GM12878 (cell line): ENCODE data around the gene TMEM88. TPM values are rescaled to one million over a fixed set of nuclear protein-coding genes. Genes with fewer than 3 reads are reported as not detected.

Experiments used
- ATAC-seq: fragments of 200-7000 bp; cut with Tn5 transposase; 3 replicates; pipeline ENCODE4 v1.9.1; 2020; ENCODE audit warnings: mild to moderate bottlenecking, moderate library complexity
- BruUV-seq: library from RNA; stranded (reverse); fragments of 400-500 nt; replicated peaks from 2 replicates; lab custom pipeline; 2021; lab: Mats Ljungman, UMichigan
- CTCF ChIA-PET: fragments of 300-600 bp; sonication (Branson Sonifier 250); formaldehyde crosslinking; extraction: SDS; loops from one replicate; lab custom pipeline; 2021; ENCODE audit warnings: inconsistent platforms; lab: Yijun Ruan, JAX
- POLR2A ChIA-PET: fragments of 350-600 bp; formaldehyde crosslinking; extraction: SDS; loops from one replicate; lab custom pipeline; 2021; ENCODE audit warnings: inconsistent platforms; lab: Charles Lee
- RAD21 ChIA-PET: fragments of 300-600 bp; sonication (Branson Sonifier 250); formaldehyde crosslinking; loops from one replicate; lab custom pipeline; 2023; ENCODE audit warnings: antibody characterized with exemption; ENCODE audit not compliant: unreplicated experiment; lab: Charles Lee
- SMC1A ChIA-PET: fragments of 300-600 bp; sonication (Branson Sonifier 250); formaldehyde crosslinking; loops from one replicate; lab custom pipeline; 2023; ENCODE audit not compliant: unreplicated experiment, uncharacterized antibody; lab: Charles Lee
- DNase-seq: peaks from one replicate; pipeline ENCODE4 v3.0.0-alpha.2; 2011; ENCODE audit warnings: low read depth, low spot score
- FAIRE-seq: peaks from 3 replicates; lab custom pipeline; 2011; peaks lifted over from hg19 to GRCh38; lab: Jason Lieb, UNC
- H2AFZ ChIP-seq: 2 replicates; pipeline ENCODE4 v1.6.0; 2011; ENCODE audit warnings: low read depth, low read length, control low read depth; ENCODE audit not compliant: control insufficient read depth
- H3K27ac ChIP-seq: 2 replicates; pipeline ENCODE4 v1.5.1; 2011; ENCODE audit warnings: control low read depth; ENCODE audit not compliant: control insufficient read depth, insufficient read depth
- H3K27me3 ChIP-seq, 2 experiments: replicated peaks in 1 of 2; 2 replicates each; pipeline versions ENCODE4 v1.6.0 to v1.6.1; 2011; ENCODE audit warnings: low read length in 1 of 2; ENCODE audit not compliant: control insufficient read depth in 2 of 2, insufficient read depth in 2 of 2
- H3K36me3 ChIP-seq, 2 experiments: 2 replicates each; pipeline ENCODE4 v1.5.1; 2011; ENCODE audit warnings: low read length in 1 of 2; ENCODE audit not compliant: control insufficient read depth in 2 of 2, insufficient read depth in 2 of 2
- H3K4me1 ChIP-seq: 2 replicates; pipeline ENCODE4 v1.6.1; 2011; ENCODE audit warnings: mild to moderate bottlenecking, low read length, moderate library complexity, mixed read lengths; ENCODE audit not compliant: control insufficient read depth, insufficient read depth
- H3K4me2 ChIP-seq: 2 replicates; pipeline ENCODE4 v1.6.0; 2011; ENCODE audit warnings: control low read depth; ENCODE audit not compliant: control insufficient read depth, insufficient read depth
- H3K4me3 ChIP-seq: fragments of 200-600 bp; sonication (generic); 2 replicates; pipeline ENCODE4 v1.5.1; 2016
- H3K79me2 ChIP-seq: 2 replicates; pipeline ENCODE4 v1.6.0; 2011; ENCODE audit warnings: low read length; ENCODE audit not compliant: control insufficient read depth, insufficient read depth
- H3K9ac ChIP-seq: 2 replicates; pipeline ENCODE4 v1.8.0; 2011; ENCODE audit warnings: low read length, control low read depth, mixed read lengths; ENCODE audit not compliant: control insufficient read depth, insufficient read depth
- H3K9me3 ChIP-seq: replicated peaks from 3 replicates; pipeline ENCODE4 v1.5.1; 2011; ENCODE audit warnings: mild to moderate bottlenecking, low read length; ENCODE audit not compliant: control insufficient read depth, insufficient read depth
- H4K20me1 ChIP-seq: 2 replicates; pipeline ENCODE4 v1.6.0; 2011; ENCODE audit not compliant: control insufficient read depth, insufficient read depth
- BCL11A ChIP-seq: IDR thresholded peaks from 2 replicates; pipeline ENCODE4 v1.6.1; 2011; ENCODE audit warnings: low read depth, low read length
- BRCA1 ChIP-seq: IDR thresholded peaks from 2 replicates; pipeline ENCODE4 v1.6.1; 2011; ENCODE audit warnings: low read depth, low read length, improper control_type of control experiment
- CEBPB ChIP-seq, 2 experiments: fragments of 150-350 bp in 1 of 2; IDR thresholded peaks; 2 replicates each; pipeline ENCODE4 v1.6.1; 2012 to 2014; ENCODE audit warnings: low read depth in 2 of 2, low read length in 2 of 2, borderline replicate concordance in 1 of 2, inconsistent platforms in 1 of 2
- CREB1 ChIP-seq: IDR thresholded peaks from 2 replicates; pipeline ENCODE4 v1.6.1; 2012; ENCODE audit warnings: low read depth, mild to moderate bottlenecking, inconsistent platforms
- EED ChIP-seq: sonication (generic); IDR thresholded peaks from 2 replicates; pipeline ENCODE4 v1.6.1; 2016; ENCODE audit warnings: antibody characterized with exemption, low read depth
- EGR1 ChIP-seq, 2 experiments: IDR thresholded peaks; 1 replicate in 1 of 2; 2 replicates in 1 of 2; pipeline ENCODE4 v1.6.1; 2011 to 2012; ENCODE audit warnings: low read depth in 2 of 2, low read length in 2 of 2, borderline replicate concordance in 1 of 2, mild to moderate bottlenecking in 1 of 2, moderate library complexity in 1 of 2
- EZH2 ChIP-seq: IDR thresholded peaks from 2 replicates; pipeline ENCODE4 v1.6.1; 2012; ENCODE audit warnings: low read depth, mild to moderate bottlenecking, control low read depth, inconsistent platforms, low read length, borderline replicate concordance; ENCODE audit not compliant: control insufficient read depth
- KAT2A ChIP-seq: conservative IDR thresholded peaks from 2 replicates; pipeline ENCODE4 v1.6.1; 2011; ENCODE audit warnings: low read depth, low read length; ENCODE audit not compliant: control insufficient read depth
- MYC ChIP-seq: IDR thresholded peaks from 2 replicates; pipeline ENCODE4 v1.6.1; 2011; ENCODE audit warnings: mild to moderate bottlenecking, low read length, moderate library complexity, inconsistent platforms; ENCODE audit not compliant: insufficient read depth, insufficient replicate concordance, insufficient read length, severe bottlenecking
- NBN ChIP-seq: fragments of 450-650 bp; IDR thresholded peaks from 2 replicates; pipeline ENCODE4 v1.6.1; 2016
- NFIC ChIP-seq: IDR thresholded peaks from 2 replicates; pipeline ENCODE4 v1.6.1; 2012; ENCODE audit warnings: low read depth, mild to moderate bottlenecking, inconsistent platforms, low read length, moderate library complexity
- NR2F1 ChIP-seq: fragments of 450-650 bp; conservative IDR thresholded peaks from 2 replicates; pipeline ENCODE4 v1.6.1; 2017; ENCODE audit warnings: mild to moderate bottlenecking
- PAX5 ChIP-seq: IDR thresholded peaks from 2 replicates; pipeline ENCODE4 v1.6.1; 2011; ENCODE audit warnings: low read depth, low read length, borderline replicate concordance
- PAX8 ChIP-seq: fragments of 450-650 bp; IDR thresholded peaks from 2 replicates; pipeline ENCODE4 v1.6.1; 2017; ENCODE audit warnings: mild to moderate bottlenecking, moderate library complexity
- POU2F2 ChIP-seq: IDR thresholded peaks from 3 replicates; pipeline ENCODE4 v1.6.1; 2011; ENCODE audit warnings: low read depth, mild to moderate bottlenecking, low read length, borderline replicate concordance
- RFX5 ChIP-seq: IDR thresholded peaks from 2 replicates; pipeline ENCODE4 v1.6.1; 2011; ENCODE audit warnings: low read depth, low read length, improper control_type of control experiment
- RUNX3 ChIP-seq: IDR thresholded peaks from 2 replicates; pipeline ENCODE4 v1.6.1; 2012; ENCODE audit warnings: low read length, inconsistent platforms
- SMAD1 ChIP-seq: fragments of 450-650 bp; IDR thresholded peaks from 2 replicates; pipeline ENCODE4 v1.6.1; 2018; ENCODE audit warnings: mild to moderate bottlenecking, low read depth; ENCODE audit not compliant: partially characterized antibody
- SP1 ChIP-seq: IDR thresholded peaks from one replicate; pipeline ENCODE4 v1.6.1; 2011; ENCODE audit warnings: low read depth, low read length
- SRF ChIP-seq, 2 experiments: IDR thresholded peaks; 2 replicates each; pipeline ENCODE4 v1.6.1; 2011; ENCODE audit warnings: low read depth in 2 of 2, low read length in 2 of 2, mild to moderate bottlenecking in 1 of 2, moderate library complexity in 1 of 2
- SUZ12 ChIP-seq: fragments of 200-600 bp; sonication (generic); IDR thresholded peaks from one replicate; pipeline ENCODE4 v1.6.1; 2018; ENCODE audit warnings: antibody characterized with exemption, mild to moderate bottlenecking; ENCODE audit not compliant: unreplicated experiment
- TCF3 ChIP-seq: IDR thresholded peaks from 2 replicates; pipeline ENCODE4 v1.6.1; 2012; ENCODE audit warnings: low read depth, mild to moderate bottlenecking, low read length, borderline replicate concordance; ENCODE audit not compliant: insufficient read depth
- TCF7 ChIP-seq: IDR thresholded peaks from 2 replicates; pipeline ENCODE4 v1.6.1; 2014; ENCODE audit warnings: antibody characterized with exemption, borderline replicate concordance
- WGBS: methylation state at CpG from one replicate; pipeline ENCODE4 v1.1.6; 2016; ENCODE audit warnings: low lambda C conversion rate; ENCODE audit not compliant: insufficient replicate concordance, insufficient coverage; ENCODE audit errors: missing lambda C conversion rate; 5-methylcytosine and 5-hydroxymethylcytosine counted together
- in situ Hi-C: fragments of 300-500 bp; cut with MboI; formaldehyde crosslinking; loops from 9 replicates; pipeline ENCODE4 v1.14.3; 2018; ENCODE audit warnings: mixed read lengths
- intact Hi-C: fragments of 100-400 bp; cut with micrococcal nuclease; formaldehyde crosslinking; loops from one replicate; pipeline ENCODE4 v1.14.2; 2022; ENCODE audit not compliant: unreplicated experiment
- polyA plus RNA-seq, 11 experiments: library from polyadenylated mRNA; depleted of rRNA in 4 of 11; unstranded in 6 of 11; stranded (reverse) in 5 of 11; fragments of >200 nt; fragmentation: Nextera tagmentation in 4 of 11; fragmentation: Illumina TruSeq in 1 of 11; extraction: Ambion mirVana in 4 of 11; extraction: Trizol in 1 of 11; gene quantifications; 1 replicate in 1 of 11; 2 replicates in 10 of 11; pipeline versions ENCODE4 v1.2.1 to v1.2.3, GENCODE V29; 2011 to 2016; ENCODE audit warnings: inconsistent platforms in 2 of 11, missing spikeins in 2 of 11, low read depth in 1 of 11
- total RNA-seq, 4 experiments: library from RNA; depleted of rRNA in 3 of 4; stranded (reverse); fragments of >200 nt in 3 of 4; fragmentation: Illumina TruSeq in 1 of 4; extraction: Trizol in 1 of 4; gene quantifications; 2 replicates each; pipeline versions ENCODE4 v1.2.1 to v1.2.3, GENCODE V29; 2013 to 2021
- TF ChIP-seq, protein P1 (sequence below): fragments of 450-650 bp; IDR thresholded peaks from 2 replicates; pipeline ENCODE4 v1.6.1; 2014; ENCODE audit warnings: mild to moderate bottlenecking

Gene TMEM88
- total and polyA plus RNA-seq, 10 of the 15 experiments (the other 5 are each of a cell fraction or from before 2014, with no cell fraction given) = 0.21 to 2.2 (median 0.62) TPM; not detected in 5

GRCh38 chr17:7834957-7835813, 19.7 kb upstream of the TMEM88 start:
- in situ Hi-C loops = no loop called here
- TF ChIP-seq POU2F2 (no peak), EGR1 (IDR thresholded peaks at IDR 0.05; ENCODE audit: borderline replicate concordance in 1 of 2, low read depth in 2 of 2, low read length in 2 of 2) (peak in 1 of 2 experiments; percentile 78; a peak in 2 of 3 replicates), EED (peak; percentile 27; the same call in 1 of the 2 replicates), RUNX3 (no peak), SUZ12 (no peak), CEBPB (IDR thresholded peaks at IDR 0.05; ENCODE audit: borderline replicate concordance in 1 of 2, low read depth in 2 of 2, low read length in 2 of 2) (no peak), BCL11A (no peak), PAX5 (peak; percentile 69; the same call in 1 of the 2 replicates), MYC (peak; percentile 77), NFIC (no peak), PAX8 (no peak), SRF (IDR thresholded peaks at IDR 0.05; ENCODE audit: low read depth in 2 of 2, low read length in 2 of 2) (no peak), NR2F1 (no peak; the same call in 1 of the 2 replicates), BRCA1 (no peak), RFX5 (peak; percentile 92), NBN (peak; percentile 70), SMAD1 (no peak), CREB1 (no peak), EZH2 (no peak), TCF7 (no peak), TCF3 (no peak), KAT2A (no peak), SP1 (peak; percentile 75)
- TF ChIP-seq, protein P1, sequence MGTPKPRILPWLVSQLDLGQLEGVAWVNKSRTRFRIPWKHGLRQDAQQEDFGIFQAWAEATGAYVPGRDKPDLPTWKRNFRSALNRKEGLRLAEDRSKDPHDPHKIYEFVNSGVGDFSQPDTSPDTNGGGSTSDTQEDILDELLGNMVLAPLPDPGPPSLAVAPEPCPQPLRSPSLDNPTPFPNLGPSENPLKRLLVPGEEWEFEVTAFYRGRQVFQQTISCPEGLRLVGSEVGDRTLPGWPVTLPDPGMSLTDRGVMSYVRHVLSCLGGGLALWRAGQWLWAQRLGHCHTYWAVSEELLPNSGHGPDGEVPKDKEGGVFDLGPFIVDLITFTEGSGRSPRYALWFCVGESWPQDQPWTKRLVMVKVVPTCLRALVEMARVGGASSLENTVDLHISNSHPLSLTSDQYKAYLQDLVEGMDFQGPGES = no peak

More at GRCh38 chr17:7834957-7835813, 19.7 kb upstream of the TMEM88 start:
- BruUV-seq = no TSS peak
- no peaks in the 10 kb centered on the region for H3K9me3 ChIP-seq
- H4K20me1 ChIP-seq = no peaks in the 10 kb centered on the region; the same call in 1 of the 2 replicates
- peak; percentile 60 for ATAC-seq
- peaks cover 0 to 2% of the 10 kb centered on the region in 2 experiments; a peak in 1 of 4 replicates for H3K36me3 ChIP-seq
- RAD21 ChIA-PET = interaction anchor here (0.8 to 5.4 kb wide), 8 partner anchors 9 to 92 kb away, joined by 3 to 44 read pairs (median 4); partner anchors contain the start of genes CYB5D1, NAA38 and TMEM88
- H3K9ac ChIP-seq = peak overlapping the region; percentile 81
- SMC1A ChIA-PET = interaction anchor here (0.6 to 3.3 kb wide), 8 partner anchors 10 to 104 kb away, joined by 3 to 22 read pairs (median 6); partner anchors contain the start of genes CNTROB, NAA38 and TRAPPC1
- POLR2A ChIA-PET = interaction anchor here (0.6 to 4.9 kb wide), 10 partner anchors 8 to 460 kb away, joined by 3 to 49 read pairs (median 5); partner anchors contain the start of genes CYB5D1, NAA38, RNF227 and SLC25A35
- H3K4me1 ChIP-seq = peaks cover 21% of the 10 kb centered on the region
- H3K4me2 ChIP-seq = peak overlapping the region; percentile 91
- peak overlapping the region; percentile 76 for H3K27ac ChIP-seq
- CTCF ChIA-PET = interaction anchor here (0.6 to 5.9 kb wide), 20 partner anchors 11 to 480 kb away, joined by 3 to 57 read pairs (median 5); partner anchors contain the start of genes CYB5D1, NAA38, TMEM95 and TP53
- DNase-seq = peak; percentile 90
- peaks cover 0 to 1% of the 10 kb centered on the region in 2 experiments; a peak in 1 of 4 replicates for H3K27me3 ChIP-seq
- H2AFZ ChIP-seq = peak overlapping the region; percentile 83
- peak overlapping the region; percentile 100 for H3K4me3 ChIP-seq
- FAIRE-seq = peak; percentile 99
- intact Hi-C loops = loop anchor here (1.0 kb wide), 2 partner anchors 9 to 16 kb away; no protein-coding TSS in a partner anchor
- H3K79me2 ChIP-seq = peaks cover 31% of the 10 kb centered on the region
- WGBS = 2% methylated on average over 66 of the region's 69 CpGs
